A549 (cell line): ENCODE data around the gene OPCML.

ENCODE experiments used
- CBX2 ChIP-seq: fragments of 200-600 bp; sonication (generic); IDR thresholded peaks from 2 replicates; pipeline ENCODE4 v1.6.1; 2016; ENCODE audit warnings: low read depth, mild to moderate bottlenecking, borderline replicate concordance
- EP300 ChIP-seq, 2 experiments: fragments of >200 bp; sonication (Bioruptor Twin); formaldehyde crosslinking; IDR thresholded peaks; 2 replicates in 1 of 2; 3 replicates in 1 of 2; pipeline ENCODE4 v1.6.1; 2016 to 2017
- HDAC2 ChIP-seq: fragments of 200-600 bp; sonication (generic); IDR thresholded peaks from 2 replicates; pipeline ENCODE4 v1.6.1; 2016
- HOXB13 ChIP-seq: fragments of 250-450 bp; sonication (Bioruptor Pico); IDR thresholded peaks from 2 replicates; pipeline ENCODE4 v1.5.0; 2020; ENCODE audit warnings: low read depth, mild to moderate bottlenecking, moderate library complexity
- JUN ChIP-seq, 2 experiments: fragments of >200 bp; sonication (Bioruptor Twin); formaldehyde crosslinking; IDR thresholded peaks; 2 replicates in 1 of 2; 3 replicates in 1 of 2; pipeline ENCODE4 v1.6.1; 2016 to 2017
- MYC ChIP-seq: IDR thresholded peaks from 2 replicates; pipeline ENCODE4 v1.6.1; 2012; ENCODE audit warnings: mild to moderate bottlenecking, inconsistent platforms, low read length, improper control_type of control experiment, borderline replicate concordance
- NFE2L2 ChIP-seq: fragments of 150-350 bp; conservative IDR thresholded peaks from 2 replicates; pipeline ENCODE4 v1.6.1; 2014; ENCODE audit warnings: low read length
- POLR2A ChIP-seq: IDR thresholded peaks from 2 replicates; pipeline ENCODE4 v1.6.1; 2012; ENCODE audit warnings: mild to moderate bottlenecking, low read length
- POLR2AphosphoS2 ChIP-seq: conservative IDR thresholded peaks from 2 replicates; pipeline ENCODE4 v1.6.1; 2012; ENCODE audit warnings: low read length, improper control_type of control experiment, inconsistent platforms
- RAD21 ChIP-seq, 2 experiments: fragments of >200 bp in 1 of 2; sonication (Bioruptor Twin) in 1 of 2; formaldehyde crosslinking in 1 of 2; IDR thresholded peaks in 1 of 2; conservative IDR thresholded peaks in 1 of 2; 2 replicates in 1 of 2; 3 replicates in 1 of 2; pipeline ENCODE4 v1.6.1; 2012 to 2018; ENCODE audit warnings: inconsistent platforms in 1 of 2
- TP53 ChIP-seq: fragments of 250-450 bp; sonication (Bioruptor Pico); IDR thresholded peaks from 2 replicates; pipeline ENCODE4 v1.5.0; 2021; ENCODE audit warnings: mild to moderate bottlenecking, moderate library complexity
- TF ChIP-seq, protein P1 (sequence below): fragments of >200 bp; sonication (Bioruptor Twin); formaldehyde crosslinking; IDR thresholded peaks from 3 replicates; pipeline ENCODE4 v1.5.1; 2016
- TF ChIP-seq, protein P2 (sequence below): fragments of 200-600 bp; sonication (generic); IDR thresholded peaks from 2 replicates; pipeline ENCODE4 v1.6.1; 2016; ENCODE audit warnings: antibody characterized with exemption, mild to moderate bottlenecking, moderate library complexity
- TF ChIP-seq, protein P3 (sequence below): fragments of 150-350 bp; IDR thresholded peaks from 2 replicates; pipeline ENCODE4 v1.6.1; 2014; ENCODE audit warnings: low read depth, mild to moderate bottlenecking, low read length

DNA sequence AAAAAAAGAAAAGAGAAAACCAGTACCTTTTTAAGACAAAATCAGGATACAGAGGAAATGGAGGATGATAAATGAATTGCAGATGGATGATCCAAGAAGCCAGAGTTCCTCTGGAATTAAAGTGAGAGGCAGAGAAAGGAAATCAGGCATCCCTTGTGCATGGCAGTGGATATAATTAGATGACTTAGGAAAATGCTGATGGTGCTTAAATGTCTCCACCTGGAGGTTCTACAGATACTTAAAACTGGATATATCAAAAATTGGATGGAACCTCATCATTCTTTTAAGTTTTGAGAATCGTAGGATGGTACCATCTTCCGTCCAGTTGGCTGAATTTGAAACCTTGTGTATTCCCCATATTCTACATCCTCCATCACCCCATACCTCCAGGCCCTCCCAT is 1121.9 kb downstream of the OPCML start:
- TF ChIP-seq TP53 (no peak), NFE2L2 (no peak), MYC (no peak), EP300 (IDR thresholded peaks at IDR 0.05) (no peak), CBX2 (no peak), HDAC2 (no peak), RAD21 (conservative IDR thresholded peaks at IDR 0.05 in 1 of 2, IDR thresholded peaks at IDR 0.05 in 1 of 2) (no peak), POLR2A (no peak), HOXB13 (CRISPR knock-in tag) (no peak), POLR2AphosphoS2 (no peak), JUN (IDR thresholded peaks at IDR 0.05) (no peak)
- TF ChIP-seq, protein P1, sequence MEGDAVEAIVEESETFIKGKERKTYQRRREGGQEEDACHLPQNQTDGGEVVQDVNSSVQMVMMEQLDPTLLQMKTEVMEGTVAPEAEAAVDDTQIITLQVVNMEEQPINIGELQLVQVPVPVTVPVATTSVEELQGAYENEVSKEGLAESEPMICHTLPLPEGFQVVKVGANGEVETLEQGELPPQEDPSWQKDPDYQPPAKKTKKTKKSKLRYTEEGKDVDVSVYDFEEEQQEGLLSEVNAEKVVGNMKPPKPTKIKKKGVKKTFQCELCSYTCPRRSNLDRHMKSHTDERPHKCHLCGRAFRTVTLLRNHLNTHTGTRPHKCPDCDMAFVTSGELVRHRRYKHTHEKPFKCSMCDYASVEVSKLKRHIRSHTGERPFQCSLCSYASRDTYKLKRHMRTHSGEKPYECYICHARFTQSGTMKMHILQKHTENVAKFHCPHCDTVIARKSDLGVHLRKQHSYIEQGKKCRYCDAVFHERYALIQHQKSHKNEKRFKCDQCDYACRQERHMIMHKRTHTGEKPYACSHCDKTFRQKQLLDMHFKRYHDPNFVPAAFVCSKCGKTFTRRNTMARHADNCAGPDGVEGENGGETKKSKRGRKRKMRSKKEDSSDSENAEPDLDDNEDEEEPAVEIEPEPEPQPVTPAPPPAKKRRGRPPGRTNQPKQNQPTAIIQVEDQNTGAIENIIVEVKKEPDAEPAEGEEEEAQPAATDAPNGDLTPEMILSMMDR: no peak
- TF ChIP-seq, protein P2, sequence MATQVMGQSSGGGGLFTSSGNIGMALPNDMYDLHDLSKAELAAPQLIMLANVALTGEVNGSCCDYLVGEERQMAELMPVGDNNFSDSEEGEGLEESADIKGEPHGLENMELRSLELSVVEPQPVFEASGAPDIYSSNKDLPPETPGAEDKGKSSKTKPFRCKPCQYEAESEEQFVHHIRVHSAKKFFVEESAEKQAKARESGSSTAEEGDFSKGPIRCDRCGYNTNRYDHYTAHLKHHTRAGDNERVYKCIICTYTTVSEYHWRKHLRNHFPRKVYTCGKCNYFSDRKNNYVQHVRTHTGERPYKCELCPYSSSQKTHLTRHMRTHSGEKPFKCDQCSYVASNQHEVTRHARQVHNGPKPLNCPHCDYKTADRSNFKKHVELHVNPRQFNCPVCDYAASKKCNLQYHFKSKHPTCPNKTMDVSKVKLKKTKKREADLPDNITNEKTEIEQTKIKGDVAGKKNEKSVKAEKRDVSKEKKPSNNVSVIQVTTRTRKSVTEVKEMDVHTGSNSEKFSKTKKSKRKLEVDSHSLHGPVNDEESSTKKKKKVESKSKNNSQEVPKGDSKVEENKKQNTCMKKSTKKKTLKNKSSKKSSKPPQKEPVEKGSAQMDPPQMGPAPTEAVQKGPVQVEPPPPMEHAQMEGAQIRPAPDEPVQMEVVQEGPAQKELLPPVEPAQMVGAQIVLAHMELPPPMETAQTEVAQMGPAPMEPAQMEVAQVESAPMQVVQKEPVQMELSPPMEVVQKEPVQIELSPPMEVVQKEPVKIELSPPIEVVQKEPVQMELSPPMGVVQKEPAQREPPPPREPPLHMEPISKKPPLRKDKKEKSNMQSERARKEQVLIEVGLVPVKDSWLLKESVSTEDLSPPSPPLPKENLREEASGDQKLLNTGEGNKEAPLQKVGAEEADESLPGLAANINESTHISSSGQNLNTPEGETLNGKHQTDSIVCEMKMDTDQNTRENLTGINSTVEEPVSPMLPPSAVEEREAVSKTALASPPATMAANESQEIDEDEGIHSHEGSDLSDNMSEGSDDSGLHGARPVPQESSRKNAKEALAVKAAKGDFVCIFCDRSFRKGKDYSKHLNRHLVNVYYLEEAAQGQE: no peak
- TF ChIP-seq, protein P3, sequence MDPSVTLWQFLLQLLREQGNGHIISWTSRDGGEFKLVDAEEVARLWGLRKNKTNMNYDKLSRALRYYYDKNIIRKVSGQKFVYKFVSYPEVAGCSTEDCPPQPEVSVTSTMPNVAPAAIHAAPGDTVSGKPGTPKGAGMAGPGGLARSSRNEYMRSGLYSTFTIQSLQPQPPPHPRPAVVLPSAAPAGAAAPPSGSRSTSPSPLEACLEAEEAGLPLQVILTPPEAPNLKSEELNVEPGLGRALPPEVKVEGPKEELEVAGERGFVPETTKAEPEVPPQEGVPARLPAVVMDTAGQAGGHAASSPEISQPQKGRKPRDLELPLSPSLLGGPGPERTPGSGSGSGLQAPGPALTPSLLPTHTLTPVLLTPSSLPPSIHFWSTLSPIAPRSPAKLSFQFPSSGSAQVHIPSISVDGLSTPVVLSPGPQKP: no peak
